GM19467 (cell line): ENCODE results near the gene PRCC.
A peak's percentile ranks its signal among the peaks of the same experiment; 100 is the strongest.

ENCODE experiments used
- ATAC-seq: cut with Tn5 transposase; IDR thresholded peaks from one replicate; pipeline ENCODE4 v1.9.1; 2021; ENCODE audit warnings: mild to moderate bottlenecking, moderate library complexity; ENCODE audit not compliant: unreplicated experiment

PRCC gene

GRCh38 chr1:156813298-156813697, 46.0 kb downstream of the PRCC start:
- ATAC-seq, result no peak

GRCh38 chr1:156813750-156814570, 46.6 kb downstream of the PRCC start:
- ATAC-seq, result no peak

- ATAC-seq, result no peak
Measured at GRCh38 chr1:156814571-156815260, 47.4 kb downstream of the PRCC start.

DNA sequence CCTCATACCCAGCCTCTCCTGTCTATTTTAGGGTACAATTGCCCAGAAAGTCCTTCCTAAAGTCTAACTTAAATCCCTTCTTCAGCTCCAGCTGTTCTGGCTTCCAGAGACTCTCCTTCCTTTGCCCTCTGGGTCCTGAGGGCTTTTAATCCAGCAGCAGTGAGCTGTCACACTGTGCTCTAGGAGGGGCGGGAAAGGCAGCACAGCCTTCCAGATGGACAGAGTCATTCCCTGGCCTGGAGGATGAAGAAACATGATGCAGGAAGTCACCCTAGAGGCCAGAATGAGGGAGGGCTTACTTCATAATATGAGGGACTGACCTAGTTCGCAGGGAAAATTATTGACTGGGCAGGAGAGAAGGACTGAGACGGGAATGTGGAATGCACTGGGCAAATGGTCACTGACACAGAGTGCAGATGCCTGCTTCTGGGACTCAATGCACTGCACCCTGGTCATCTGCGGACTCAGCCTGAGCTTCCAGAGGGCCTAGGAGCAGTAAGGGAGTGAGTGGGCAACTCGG, 48.0 kb downstream of the PRCC start:
- ATAC-seq, result no peak

DNA sequence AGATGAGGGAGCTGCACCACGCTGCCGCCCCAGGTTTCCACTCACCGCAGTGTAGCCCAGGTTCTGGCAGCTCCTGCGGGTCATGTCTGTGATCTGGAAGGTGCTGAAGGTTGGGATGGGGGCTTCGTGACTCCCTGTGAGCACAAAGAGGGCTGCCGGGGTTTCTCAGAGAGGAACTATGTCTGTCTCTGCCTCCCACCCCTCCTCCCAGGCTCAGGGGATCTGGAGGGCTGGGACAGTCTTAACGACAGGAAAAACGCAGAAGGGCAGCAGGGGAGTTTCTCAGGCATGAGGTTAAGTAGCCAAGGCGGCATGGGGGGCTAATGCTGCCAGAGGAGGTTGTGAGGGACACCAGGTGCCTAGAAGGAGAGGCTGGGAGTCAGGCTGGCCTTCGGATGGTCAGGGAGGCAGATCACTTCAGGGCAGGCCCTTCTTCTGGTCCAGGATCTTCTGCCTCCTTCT, 48.7 kb downstream of the PRCC start:
- no peak for ATAC-seq

- ATAC-seq, result peak; percentile 79
Measured at GRCh38 chr1:156816561-156817328, 49.4 kb downstream of the PRCC start, which contains the start of gene SH2D2A. TSS of gene SH2D2A (minus strand) at chr1:156816848. CDS start at chr1:156816708, 140 bp downstream.

GRCh38 chr1:156821801-156822200, 54.5 kb downstream of the PRCC start:
- ATAC-seq, result no peak

DNA sequence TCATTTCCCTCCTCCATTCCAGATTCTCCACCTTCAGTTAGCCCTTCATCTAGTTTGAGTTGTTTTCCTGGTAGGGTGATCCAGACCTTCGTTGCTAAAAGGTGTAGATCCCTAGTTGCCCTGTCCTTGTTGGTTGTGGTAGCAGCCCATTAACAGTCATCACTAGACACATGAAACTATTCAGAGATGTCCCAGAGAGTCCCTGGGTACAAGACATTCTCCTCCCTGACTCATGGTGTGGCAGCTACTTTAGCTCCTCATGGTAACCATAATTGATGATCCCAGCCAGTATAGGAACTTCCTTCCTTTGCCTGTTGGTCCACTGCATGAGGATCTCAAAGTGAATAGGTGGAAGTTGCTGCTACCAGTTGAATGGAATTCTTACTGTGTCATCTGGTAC, 55.3 kb downstream of the PRCC start:
- ATAC-seq, result no peak

DNA sequence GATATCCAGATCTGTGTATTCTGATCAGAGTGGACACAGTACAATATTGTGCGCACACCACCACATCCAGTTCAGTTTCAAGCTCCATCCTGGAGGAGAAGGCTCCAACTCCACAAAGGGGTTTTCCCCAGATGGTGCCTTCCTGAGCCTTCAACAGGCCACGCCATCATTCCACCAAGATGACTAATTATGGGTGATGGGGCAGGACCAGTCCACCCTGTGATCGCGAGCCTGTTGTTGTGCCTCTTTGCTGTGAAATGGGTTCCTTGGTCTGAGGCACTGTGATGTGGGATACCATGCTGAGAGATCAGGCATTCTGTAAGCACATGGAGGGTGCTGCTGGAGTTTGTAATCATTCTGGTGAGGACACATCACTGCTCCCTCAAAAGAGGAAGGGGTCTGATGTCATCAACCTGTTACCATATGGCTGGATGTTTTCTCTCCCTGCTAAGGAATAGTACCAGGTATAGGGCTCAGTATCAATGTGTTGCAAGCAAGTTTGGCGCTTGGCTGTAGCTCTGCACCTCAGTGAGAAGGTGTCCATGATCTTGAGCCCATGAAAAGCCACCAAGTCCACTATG, 56.0 kb downstream of the PRCC start:
- ATAC-seq, result no peak

GRCh38 chr1:156826630-156827029, 59.3 kb downstream of the PRCC start:
- no peak for ATAC-seq

- no peak for ATAC-seq
Measured at GRCh38 chr1:156828400-156829124, 61.2 kb downstream of the PRCC start.

GRCh38 chr1:156832434-156832833, 65.1 kb downstream of the PRCC start:
- no peak for ATAC-seq

GRCh38 chr1:156833603-156834002, 66.3 kb downstream of the PRCC start:
- no peak for ATAC-seq

DNA sequence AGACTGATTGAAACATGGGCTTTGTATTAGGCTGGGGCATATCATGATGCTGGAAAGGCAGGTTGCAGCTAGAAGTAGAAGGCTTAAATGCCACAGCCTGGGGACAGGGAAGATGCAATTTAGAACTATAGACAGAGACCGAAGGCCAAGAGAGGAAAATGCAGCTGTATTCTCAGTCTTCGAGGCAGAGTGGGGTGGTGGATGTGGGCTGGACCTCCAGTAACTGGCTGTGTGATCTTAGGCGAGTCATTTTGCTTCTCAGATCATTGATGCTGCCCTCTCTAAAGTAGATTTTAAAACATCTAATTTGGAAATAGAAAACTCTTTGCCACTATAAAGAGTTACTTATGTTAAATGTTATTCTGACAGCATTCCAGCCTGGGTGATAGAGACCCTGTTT, 67.0 kb downstream of the PRCC start:
- no peak for ATAC-seq

DNA sequence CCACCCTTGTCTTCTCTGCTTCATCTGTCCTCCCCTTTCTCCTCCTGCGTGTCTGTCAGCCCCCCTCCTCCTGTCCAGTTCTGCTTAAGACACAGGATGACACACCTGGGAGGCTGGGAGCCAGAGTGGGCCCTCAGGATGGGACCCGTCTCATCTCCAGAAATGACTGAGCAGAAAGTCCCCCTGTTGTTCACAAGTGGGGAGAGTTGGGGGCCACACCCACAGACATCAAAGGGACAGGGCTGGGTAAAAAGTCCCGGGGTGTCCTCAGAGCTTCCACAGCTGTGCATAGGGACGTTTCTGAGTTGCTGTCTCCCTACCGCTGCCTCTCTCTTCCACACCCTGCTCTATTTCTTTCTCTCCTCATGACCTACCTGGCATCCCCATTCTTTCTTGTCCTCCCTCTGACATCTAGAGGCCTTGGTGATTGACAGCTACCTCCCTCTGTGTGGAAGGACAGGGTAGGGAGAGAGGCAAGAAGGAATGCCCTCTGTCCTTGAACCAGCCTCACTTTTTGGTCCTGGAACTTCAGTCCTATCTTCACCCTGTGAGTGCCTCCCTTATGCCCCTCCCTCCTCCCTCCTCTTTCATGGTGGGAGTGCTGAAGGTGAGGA, 68.8 kb downstream of the PRCC start:
- ATAC-seq, result no peak

DNA sequence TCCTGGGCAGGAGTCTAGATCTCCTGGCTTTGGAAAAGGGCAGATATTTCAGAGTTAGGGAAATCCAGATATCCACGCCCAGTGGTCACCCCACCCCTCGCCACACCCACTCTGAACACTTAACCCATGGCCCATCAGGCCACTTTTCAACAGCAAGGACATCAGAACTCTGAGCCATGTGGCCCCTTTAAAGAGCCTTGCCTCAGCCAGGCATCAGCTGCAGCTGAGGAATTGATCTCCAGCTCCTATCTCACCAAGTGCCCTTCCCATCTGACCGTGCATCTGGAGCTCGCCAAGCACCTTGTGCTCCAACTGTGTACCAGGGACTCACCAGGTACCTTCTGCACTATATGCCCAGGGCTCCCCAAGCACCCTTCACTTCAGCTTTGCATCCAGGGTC, 69.6 kb downstream of the PRCC start:
- no peak for ATAC-seq

GRCh38 chr1:156838972-156839371, 71.6 kb downstream of the PRCC start:
- ATAC-seq, result no peak

- ATAC-seq, result no peak
Measured at GRCh38 chr1:156839426-156840109, 72.2 kb downstream of the PRCC start.
